Activated CD4-positive, alpha-beta memory T cell treated with anti-CD3 and anti-CD28 coated beads, Interleukin-2, amount 10 ng/mL, durations not matched to agents 7 days and 5 days (primary cell): ENCODE measurements around the gene KHDRBS1. TPM values are rescaled to one million over a fixed set of nuclear protein-coding genes. Genes with fewer than 3 reads are reported as not detected.
"Not testable (repeated sequence)": the region's sequence is repeated elsewhere in the genome, so short reads cannot be mapped to it uniquely, and the experiment has no call there.

ENCODE experiments used
- CTCF ChIA-PET: fragments of 350-600 bp; sonication (Branson Sonifier 250); formaldehyde crosslinking; loops from one replicate; lab custom pipeline; 2021; ENCODE audit warnings: antibody characterized with exemption, inconsistent platforms; lab: Charles Lee
- POLR2A ChIA-PET: fragments of 350-600 bp; sonication (Branson Sonifier 250); formaldehyde crosslinking; loops from one replicate; lab custom pipeline; 2021; ENCODE audit warnings: antibody characterized with exemption; lab: Charles Lee
- DNase-seq: peaks from one replicate; pipeline ENCODE4 v3.0.0-alpha.2; 2020
- H3K27ac Mint-ChIP-seq: one replicate; pipeline ENCODE4 v1.8.0; 2021; ENCODE audit warnings: mild to moderate bottlenecking, mixed read lengths
- H3K27me3 Mint-ChIP-seq: one replicate; pipeline ENCODE4 v1.8.0; 2021; ENCODE audit warnings: mixed read lengths
- H3K36me3 Mint-ChIP-seq: one replicate; pipeline ENCODE4 v1.8.0; 2021; ENCODE audit warnings: low read depth, mixed read lengths
- H3K4me1 Mint-ChIP-seq: one replicate; pipeline ENCODE4 v1.8.0; 2021; ENCODE audit warnings: mixed read lengths
- H3K4me3 Mint-ChIP-seq: one replicate; pipeline ENCODE4 v1.8.0; 2021; ENCODE audit warnings: mild to moderate bottlenecking, mixed read lengths
- H3K9me3 Mint-ChIP-seq: one replicate; pipeline ENCODE4 v1.8.0; 2021; ENCODE audit warnings: mixed read lengths
- total RNA-seq, 2 experiments: library from RNA; stranded (reverse); gene quantifications; one replicate each; pipeline ENCODE4 v1.2.3, GENCODE V29; 2021

The KHDRBS1 gene
- total RNA-seq, 2 experiments from 2014 or later = 168 to 169 TPM

GRCh38 chr1:32014948-32015273 is 1.2 kb downstream of the KHDRBS1 start:
- DNase-seq = no peak
- no peaks in the 10 kb centered on the region for H3K9me3 Mint-ChIP-seq
- peaks cover 37% of the 10 kb centered on the region for H3K4me1 Mint-ChIP-seq
- peak overlapping the region; percentile 84 for H3K4me3 Mint-ChIP-seq
- H3K27me3 Mint-ChIP-seq = no peaks in the 10 kb centered on the region
- peaks cover 29% of the 10 kb centered on the region for H3K36me3 Mint-ChIP-seq
- CTCF ChIA-PET = interaction anchor here (2.5 kb wide), 1 partner anchor 11 kb away, joined by 18 read pairs; no protein-coding TSS in a partner anchor
- POLR2A ChIA-PET = interaction anchor here (0.8 to 5.2 kb wide), 20 partner anchors 9 to 379 kb away, joined by 3 to 34 read pairs (median 6); partner anchors contain the start of genes BSDC1, KPNA6, PTP4A2 and TXLNA
- H3K27ac Mint-ChIP-seq = peak overlapping the region; percentile 93

GRCh38 chr1:32020339-32020738 is 6.7 kb downstream of the KHDRBS1 start:
- Mint-ChIP-seq H3K27ac (no peak overlapping the region), H3K27me3 (no peaks in the 10 kb centered on the region), H3K9me3 (no peaks in the 10 kb centered on the region), H3K4me3 (no peak overlapping the region), H3K4me1 (peaks cover 43% of the 10 kb centered on the region), H3K36me3 (peaks cover 48% of the 10 kb centered on the region)
- CTCF ChIA-PET = interaction anchor here (0.6 to 1.9 kb wide), 4 partner anchors 17 to 982 kb away, joined by 3 to 5 read pairs (median 4); partner anchors contain the start of gene SPOCD1
- POLR2A ChIA-PET = interaction anchor here (0.6 to 1.5 kb wide), 4 partner anchors 10 to 388 kb away, joined by 3 to 4 read pairs (median 4); no protein-coding TSS in a partner anchor
- DNase-seq = no peak

- H3K4me1 Mint-ChIP-seq = peaks cover 37% of the 10 kb centered on the region
- POLR2A ChIA-PET = interaction anchor here (0.7 to 1.5 kb wide), 2 partner anchors 11 to 12 kb away, joined by 3 read pairs; no protein-coding TSS in a partner anchor
- H3K27me3 Mint-ChIP-seq, H3K9me3 Mint-ChIP-seq, H3K4me3 Mint-ChIP-seq, H3K27ac Mint-ChIP-seq, DNase-seq: not testable (repeated sequence)
- CTCF ChIA-PET = interaction anchor here (0.7 to 1.9 kb wide), 5 partner anchors 10 to 206 kb away, joined by 3 to 5 read pairs (median 4); partner anchors contain the start of gene SPOCD1
- peaks cover 42% of the 10 kb centered on the region for H3K36me3 Mint-ChIP-seq
Measured at GRCh38 chr1:32021574-32022018, 7.9 kb downstream of the KHDRBS1 start.

GRCh38 chr1:32023351-32023750 is 9.7 kb downstream of the KHDRBS1 start:
- no peak overlapping the region for H3K27ac Mint-ChIP-seq
- peaks cover 32% of the 10 kb centered on the region for H3K4me1 Mint-ChIP-seq
- ChIA-PET POLR2A (interaction anchor here (0.6 to 2.1 kb wide), 4 partner anchors 8 to 777 kb away, joined by 3 to 8 read pairs (median 6); partner anchors contain the start of genes KHDRBS1 and TMEM39B), CTCF (interaction anchor here (1.0 to 1.7 kb wide), 6 partner anchors 16 to 234 kb away, joined by 3 to 4 read pairs (median 3); no protein-coding TSS in a partner anchor)
- no peak for DNase-seq
- no peaks in the 10 kb centered on the region for H3K9me3 Mint-ChIP-seq
- H3K4me3 Mint-ChIP-seq = no peak overlapping the region
- H3K36me3 Mint-ChIP-seq = peaks cover 39% of the 10 kb centered on the region
- H3K27me3 Mint-ChIP-seq = no peaks in the 10 kb centered on the region

GRCh38 chr1:32025515-32025914 is 11.8 kb downstream of the KHDRBS1 start:
- H3K9me3 Mint-ChIP-seq = no peaks in the 10 kb centered on the region
- no peaks in the 10 kb centered on the region for H3K27me3 Mint-ChIP-seq
- H3K27ac Mint-ChIP-seq = no peak overlapping the region
- ChIA-PET CTCF (interaction anchor here (1.2 kb wide), 1 partner anchor 10 kb away, joined by 3 read pairs; no protein-coding TSS in a partner anchor), POLR2A (interaction anchor here (1.2 to 1.3 kb wide), 2 partner anchors 12 to 124 kb away, joined by 3 read pairs; partner anchors contain the start of gene KHDRBS1)
- peaks cover 46% of the 10 kb centered on the region for H3K36me3 Mint-ChIP-seq
- no peak for DNase-seq
- no peak overlapping the region for H3K4me3 Mint-ChIP-seq
- peaks cover 34% of the 10 kb centered on the region for H3K4me1 Mint-ChIP-seq

GRCh38 chr1:32028746-32029145 is 15.1 kb downstream of the KHDRBS1 start:
- CTCF ChIA-PET = no interaction called here
- peaks cover 22% of the 10 kb centered on the region for H3K4me1 Mint-ChIP-seq
- H3K4me3 Mint-ChIP-seq = no peak overlapping the region
- DNase-seq = no peak
- H3K27ac Mint-ChIP-seq = no peak overlapping the region
- POLR2A ChIA-PET = no interaction called here
- no peaks in the 10 kb centered on the region for H3K27me3 Mint-ChIP-seq
- H3K36me3 Mint-ChIP-seq = peaks cover 51% of the 10 kb centered on the region
- H3K9me3 Mint-ChIP-seq = no peaks in the 10 kb centered on the region

GRCh38 chr1:32031578-32032274 is 18.1 kb downstream of the KHDRBS1 start:
- Mint-ChIP-seq H3K9me3 (no peaks in the 10 kb centered on the region), H3K27me3 (no peaks in the 10 kb centered on the region), H3K4me1 (peaks cover 29% of the 10 kb centered on the region), H3K4me3 (no peak overlapping the region), H3K36me3 (peaks cover 66% of the 10 kb centered on the region), H3K27ac (no peak overlapping the region)
- CTCF ChIA-PET = interaction anchor here (0.7 kb wide), 1 partner anchor 10 kb away, joined by 3 read pairs; no protein-coding TSS in a partner anchor
- POLR2A ChIA-PET = interaction anchor here (1.3 kb wide), 1 partner anchor 19 kb away, joined by 3 read pairs; no protein-coding TSS in a partner anchor
- no peak for DNase-seq

- H3K4me3 Mint-ChIP-seq = no peak overlapping the region
- H3K27ac Mint-ChIP-seq = no peak overlapping the region
- CTCF ChIA-PET = no interaction called here
- no peaks in the 10 kb centered on the region for H3K9me3 Mint-ChIP-seq
- POLR2A ChIA-PET = interaction anchor here (1.0 to 1.3 kb wide), 2 partner anchors 11 to 19 kb away, joined by 3 read pairs; no protein-coding TSS in a partner anchor
- peaks cover 28% of the 10 kb centered on the region for H3K4me1 Mint-ChIP-seq
- peaks cover 68% of the 10 kb centered on the region for H3K36me3 Mint-ChIP-seq
- no peaks in the 10 kb centered on the region for H3K27me3 Mint-ChIP-seq
- no peak for DNase-seq
Measured at GRCh38 chr1:32032275-32032615, 18.6 kb downstream of the KHDRBS1 start.

- Mint-ChIP-seq H3K4me3 (no peak overlapping the region), H3K36me3 (peaks cover 80% of the 10 kb centered on the region), H3K27ac (no peak overlapping the region), H3K27me3 (no peaks in the 10 kb centered on the region), H3K4me1 (peaks cover 14% of the 10 kb centered on the region), H3K9me3 (no peaks in the 10 kb centered on the region)
- ChIA-PET CTCF (interaction anchor here (0.8 to 1.1 kb wide), 2 partner anchors 71 to 359 kb away, joined by 3 read pairs; partner anchors contain the start of gene BSDC1), POLR2A (interaction anchor here (1.9 kb wide), 1 partner anchor 17 kb away, joined by 4 read pairs; no protein-coding TSS in a partner anchor)
- DNase-seq = no peak
Measured at GRCh38 chr1:32035119-32035518, 21.5 kb downstream of the KHDRBS1 start.

- Mint-ChIP-seq H3K27me3 (no peaks in the 10 kb centered on the region), H3K9me3 (no peaks in the 10 kb centered on the region), H3K27ac (no peak overlapping the region), H3K36me3 (peaks cover 71% of the 10 kb centered on the region), H3K4me3 (no peak overlapping the region), H3K4me1 (peaks cover 3% of the 10 kb centered on the region)
- DNase-seq = no peak
- POLR2A ChIA-PET = interaction anchor here (0.6 to 1.3 kb wide), 3 partner anchors 27 to 231 kb away, joined by 3 to 4 read pairs (median 4); partner anchors contain the start of gene TMEM39B
- CTCF ChIA-PET = interaction anchor here (0.8 to 1.2 kb wide), 2 partner anchors 17 to 225 kb away, joined by 3 to 5 read pairs; partner anchors contain the start of gene SPOCD1
Measured at GRCh38 chr1:32040711-32041110, 27.0 kb downstream of the KHDRBS1 start.

GRCh38 chr1:32042330-32042729 is 28.7 kb downstream of the KHDRBS1 start:
- ChIA-PET CTCF (no interaction called here), POLR2A (no interaction called here)
- Mint-ChIP-seq H3K36me3 (peaks cover 68% of the 10 kb centered on the region), H3K4me3 (no peak overlapping the region), H3K27me3 (no peaks in the 10 kb centered on the region), H3K27ac (no peak overlapping the region), H3K9me3 (no peaks in the 10 kb centered on the region), H3K4me1 (no peaks in the 10 kb centered on the region)
- no peak for DNase-seq

- no peak overlapping the region for H3K4me3 Mint-ChIP-seq
- ChIA-PET CTCF (interaction anchor here (0.7 to 1.2 kb wide), 2 partner anchors 41 to 46 kb away, joined by 3 to 4 read pairs; no protein-coding TSS in a partner anchor), POLR2A (interaction anchor here (0.6 to 2.2 kb wide), 5 partner anchors 9 to 65 kb away, joined by 3 to 10 read pairs (median 5); partner anchors contain the start of gene TMEM39B)
- H3K27ac Mint-ChIP-seq = no peak overlapping the region
- no peaks in the 10 kb centered on the region for H3K9me3 Mint-ChIP-seq
- peaks cover 66% of the 10 kb centered on the region for H3K36me3 Mint-ChIP-seq
- H3K4me1 Mint-ChIP-seq = no peaks in the 10 kb centered on the region
- no peak for DNase-seq
- no peaks in the 10 kb centered on the region for H3K27me3 Mint-ChIP-seq
Measured at GRCh38 chr1:32044234-32044633, 30.6 kb downstream of the KHDRBS1 start.
